Adrenal gland (tissue), 12 donors: ENCODE results near the gene BACH2. TPM values are rescaled to one million over a fixed set of nuclear protein-coding genes. Genes with fewer than 3 reads are reported as not detected.

Source experiments
- DNase-seq, 7 donors: peaks; one replicate each; pipeline ENCODE4 v3.0.0-alpha.2; 2019 to 2020
- H3K27ac ChIP-seq, 5 donors: fragments of 200-600 bp; sonication (generic) in 4 of 5; 1 replicate in 3 of 5; 2 replicates in 2 of 5; pipeline versions ENCODE4 v1.5.1 to v1.8.0; 2016 to 2020; ENCODE audit warnings: mild to moderate bottlenecking in 1 of 5
- H3K27me3 ChIP-seq: fragments of 200-600 bp; 2 replicates; pipeline ENCODE4 v1.8.0; 2021
- H3K36me3 ChIP-seq, 2 donors: fragments of 200-600 bp; replicated peaks in 1 of 2; 1 replicate in 1 of 2; 2 replicates in 1 of 2; pipeline versions ENCODE4 v1.5.1 to v1.8.0; 2018 to 2022
- H3K4me1 ChIP-seq, 2 donors: fragments of 200-600 bp; replicated peaks in 1 of 2; 1 replicate in 1 of 2; 2 replicates in 1 of 2; pipeline versions ENCODE4 v1.5.1 to v1.8.0; 2018 to 2021
- H3K4me3 ChIP-seq, 4 donors: fragments of 200-600 bp; sonication (generic) in 3 of 4; one replicate each; pipeline ENCODE4 v1.5.1; 2016 to 2018
- H3K9me3 ChIP-seq, 3 donors: fragments of 200-600 bp; sonication (generic) in 1 of 3; replicated peaks in 1 of 3; 1 replicate in 2 of 3; 2 replicates in 1 of 3; pipeline versions ENCODE4 v1.5.1 to v1.8.0; 2016 to 2021
- CTCF ChIP-seq, 6 experiments: fragments of 450-650 bp in 4 of 6; fragments of 200-600 bp in 2 of 6; sonication (generic) in 1 of 6; IDR thresholded peaks; 1 replicate in 5 of 6; 2 replicates in 1 of 6; pipeline versions ENCODE4 v1.5.1 to v1.8.0; 2016 to 2021; ENCODE audit warnings: antibody characterized with exemption in 6 of 6, mild to moderate bottlenecking in 2 of 6, moderate library complexity in 1 of 6
- POLR2A ChIP-seq, 2 donors: fragments of 450-650 bp; IDR thresholded peaks; one replicate each; pipeline ENCODE4 v1.6.1; 2017; ENCODE audit warnings: antibody characterized with exemption in 2 of 2, mild to moderate bottlenecking in 2 of 2, moderate library complexity in 1 of 2
- WGBS, 4 donors: extraction: QIAGEN DNeasy Blood & Tissue Kit in 2 of 4; methylation state at CpG; one replicate each; pipeline versions ENCODE4 v1.1.5 to v1.1.7; 2013 to 2017; 5-methylcytosine and 5-hydroxymethylcytosine counted together
- intact Hi-C, 2 donors: fragments of 100-400 bp; cut with DNase I; formaldehyde crosslinking; loops; one replicate each; pipeline versions ENCODE4 v1.14.1 to v1.15.0; 2022 to 2023
- polyA plus RNA-seq, 3 donors: library from polyadenylated mRNA; stranded (reverse); fragments of 200-250 nt in 2 of 3; fragments of 350-450 nt in 1 of 3; fragmentation: Illumina TruSeq in 1 of 3; extraction: RNeasy Lipid Tissue Mini Kit (QIAGEN cat#74804) in 1 of 3; gene quantifications; one replicate each; pipeline ENCODE4 v1.2.3, GENCODE V29; 2013 to 2014
- total RNA-seq, 9 donors: library from RNA; depleted of rRNA in 4 of 9; stranded (reverse); fragments of >200 nt in 4 of 9; fragments of 120-200 nt in 1 of 9; fragmentation: NEBNext Ultra II Directional in 1 of 9; extraction: Animal tissue kit (Norgen Biotek cat#: 25700) in 1 of 9; gene quantifications; one replicate each; pipeline versions ENCODE4 v1.1.0 to v1.2.4, GENCODE V29; 2013 to 2023
- donor health status: healthy with polysubstance abuse.
- donor health status: Bipolar disorder and iron deficiency.
- donor health status: DM: yes; HTN: yes; CAD: no.
- donor health status: DM: no; HTN: no; CAD: no.
- donor health status: DM: no; HTN: no; CAD: no.
- donor health status: DM: yes; HTN: yes; CAD: no.

BACH2 gene
- total and polyA plus RNA-seq, 12 donors: 0.08 to 2.9 (median 0.83) TPM

GRCh38 chr6:90294989-90295853 is 1.4 kb downstream of the BACH2 start:
- 1 to 4% (median 3%) methylated on average over 17 to 79 of the region's 79 CpGs for WGBS, 4 donors
- peak overlapping the region in 1 of 5 donors; percentile 68 for H3K27ac ChIP-seq
- peak overlapping the region in 3 of 4 donors; percentile 36 to 89 (median 78) for H3K4me3 ChIP-seq
- H3K4me1 ChIP-seq: peaks cover 12 to 17% of the 10 kb centered on the region in 2 donors
- peak in 2 of 6 experiments; percentile 17 to 21 for TF ChIP-seq CTCF (IDR thresholded peaks at IDR 0.05)
- no peak for TF ChIP-seq POLR2A (IDR thresholded peaks at IDR 0.05)
- intact Hi-C loops: loop anchor here (5.0 to 10.0 kb wide), 5 partner anchors 90 to 323 kb away; no protein-coding TSS in a partner anchor
- no peaks in the 10 kb centered on the region for H3K9me3 ChIP-seq
- no peaks in the 10 kb centered on the region for H3K36me3 ChIP-seq
- DNase-seq: peak in 5 of 7 donors; percentile 25 to 49 (median 37)
- peaks cover 5% of the 10 kb centered on the region for H3K27me3 ChIP-seq

- DNase-seq: no peak
- Histone ChIP-seq H3K27ac (no peak overlapping the region), H3K9me3 (no peaks in the 10 kb centered on the region), H3K4me1 (peaks cover 12 to 17% of the 10 kb centered on the region in 2 donors), H3K27me3 (peaks cover 5% of the 10 kb centered on the region), H3K36me3 (no peaks in the 10 kb centered on the region), H3K4me3 (peak overlapping the region in 2 of 4 donors; percentile 78 to 89)
- intact Hi-C loops: loop anchor here (10.0 kb wide), 3 partner anchors 90 to 210 kb away; no protein-coding TSS in a partner anchor
- TF ChIP-seq POLR2A (IDR thresholded peaks at IDR 0.05): no peak
- TF ChIP-seq CTCF (IDR thresholded peaks at IDR 0.05): no peak
- WGBS, 4 donors: 61 to 73% (median 69%) methylated on average over 15 of the region's 15 CpGs
Observed at GRCh38 chr6:90294614-90294988, 2.0 kb downstream of the BACH2 start.

GRCh38 chr6:90294008-90294511 is 2.6 kb downstream of the BACH2 start:
- no peak for DNase-seq
- intact Hi-C loops: loop anchor here (10.0 kb wide), 3 partner anchors 91 to 209 kb away; no protein-coding TSS in a partner anchor
- Histone ChIP-seq H3K36me3 (no peaks in the 10 kb centered on the region), H3K27me3 (peaks cover 5% of the 10 kb centered on the region), H3K4me3 (no peak overlapping the region), H3K9me3 (no peaks in the 10 kb centered on the region), H3K27ac (no peak overlapping the region), H3K4me1 (peaks cover 12 to 17% of the 10 kb centered on the region in 2 donors)
- TF ChIP-seq POLR2A (IDR thresholded peaks at IDR 0.05): no peak
- no peak for TF ChIP-seq CTCF (IDR thresholded peaks at IDR 0.05)
- 91 to 94% (median 92%) methylated on average over 5 of the region's 5 CpGs for WGBS, 4 donors

- intact Hi-C loops: loop anchor here (10.0 kb wide), 3 partner anchors 91 to 209 kb away; no protein-coding TSS in a partner anchor
- Histone ChIP-seq H3K4me3 (no peak overlapping the region), H3K27ac (no peak overlapping the region), H3K36me3 (no peaks in the 10 kb centered on the region), H3K9me3 (no peaks in the 10 kb centered on the region), H3K4me1 (peaks cover 12 to 17% of the 10 kb centered on the region in 2 donors), H3K27me3 (peaks cover 5% of the 10 kb centered on the region)
- 90 to 96% (median 93%) methylated on average over 3 of the region's 3 CpGs for WGBS, 4 donors
- no peak for DNase-seq
- TF ChIP-seq POLR2A (IDR thresholded peaks at IDR 0.05) (no peak), CTCF (IDR thresholded peaks at IDR 0.05) (no peak)
Observed at GRCh38 chr6:90293319-90293953, 3.2 kb downstream of the BACH2 start.
